Mucosa of descending colon (tissue), 3 donors: ENCODE data around the gene TMEM263. TPM values are rescaled to one million over a fixed set of nuclear protein-coding genes. Genes with fewer than 3 reads are reported as not detected.

Experiments
- ATAC-seq: fragments of 200-7000 bp; cut with Tn5 transposase; one replicate; pipeline ENCODE4 v1.9.1; 2020; ENCODE audit warnings: mild to moderate bottlenecking, moderate library complexity
- DNase-seq, 3 donors: peaks; one replicate each; pipeline ENCODE4 v3.0.0-alpha.2; 2020
- H3K36me3 ChIP-seq: fragments of 200-600 bp; one replicate; pipeline ENCODE4 v1.8.0; 2021; ENCODE audit warnings: low read depth, mild to moderate bottlenecking
- H3K4me1 ChIP-seq: fragments of 200-600 bp; one replicate; pipeline ENCODE4 v1.8.0; 2021; ENCODE audit warnings: low read depth, mild to moderate bottlenecking
- H3K4me3 ChIP-seq: fragments of 200-600 bp; one replicate; pipeline ENCODE4 v1.8.0; 2021; ENCODE audit warnings: mild to moderate bottlenecking
- H3K9me3 ChIP-seq: fragments of 200-600 bp; one replicate; pipeline ENCODE4 v1.8.0; 2021; ENCODE audit warnings: mild to moderate bottlenecking
- CTCF ChIP-seq: fragments of 200-600 bp; IDR thresholded peaks from one replicate; pipeline ENCODE4 v1.8.0; 2022; ENCODE audit warnings: antibody characterized with exemption, mild to moderate bottlenecking
- intact Hi-C, 2 donors: fragments of 100-400 bp; cut with DNase I in 1 of 2; cut with micrococcal nuclease in 1 of 2; formaldehyde crosslinking; loops; one replicate each; pipeline versions ENCODE4 v1.11.0 to v1.11.1; 2022; cut with DNase I, micrococcal nuclease
- total RNA-seq, 3 donors: library from RNA; stranded (reverse); fragmentation: NEBNext Ultra II Directional in 2 of 3; extraction: Animal tissue kit (Norgen Biotek cat#: 25700) in 2 of 3; gene quantifications; one replicate each; pipeline versions ENCODE4 v1.2.1 to v1.2.4, GENCODE V29; 2021 to 2023
- donor health status: DM: no; HTN: no; CAD: no; lungs with moderate emphysema.
- donor health status: DM: no; HTN: no; CAD: no.
- donor health status: DM: no; HTN: yes; CAD: no.

The TMEM263 gene
- total RNA-seq, 3 donors from 2014 or later = 20.3 to 38.6 (median 27.0) TPM

- Histone ChIP-seq H3K9me3 (no peaks in the 10 kb centered on the region), H3K4me1 (no peaks in the 10 kb centered on the region), H3K4me3 (no peak overlapping the region), H3K36me3 (no peaks in the 10 kb centered on the region)
- DNase-seq (no peak), ATAC-seq (no peak)
- intact Hi-C loops = no loop called here
- TF ChIP-seq CTCF = no peak
Observed at GRCh38 chr12:106926657-106927056, 29.1 kb upstream of the TMEM263 start.

GRCh38 chr12:106934277-106934676 lies 21.4 kb upstream of the TMEM263 start:
- Histone ChIP-seq H3K4me3 (no peak overlapping the region), H3K9me3 (no peaks in the 10 kb centered on the region), H3K4me1 (no peaks in the 10 kb centered on the region), H3K36me3 (no peaks in the 10 kb centered on the region)
- TF ChIP-seq CTCF = no peak
- intact Hi-C loops = no loop called here
- ATAC-seq (no peak), DNase-seq (no peak)

GRCh38 chr12:106941481-106942156 lies 14.1 kb upstream of the TMEM263 start:
- intact Hi-C loops = no loop called here
- H3K4me3 ChIP-seq = no peak overlapping the region
- H3K36me3 ChIP-seq = no peaks in the 10 kb centered on the region
- ATAC-seq (no peak), DNase-seq (no peak)
- H3K4me1 ChIP-seq = no peaks in the 10 kb centered on the region
- H3K9me3 ChIP-seq = peaks cover 2% of the 10 kb centered on the region
- TF ChIP-seq CTCF = no peak

- Histone ChIP-seq H3K9me3 (peaks cover 2% of the 10 kb centered on the region), H3K36me3 (no peaks in the 10 kb centered on the region), H3K4me3 (no peak overlapping the region), H3K4me1 (no peaks in the 10 kb centered on the region)
- no peak for ATAC-seq
- TF ChIP-seq CTCF = no peak
- intact Hi-C loops = no loop called here
- DNase-seq = no peak
Observed at GRCh38 chr12:106942775-106943174, 12.9 kb upstream of the TMEM263 start.

- intact Hi-C loops = no loop called here
Observed at GRCh38 chr12:106945261-106945851, 10.4 kb upstream of the TMEM263 start.

More at GRCh38 chr12:106945261-106945851, 10.4 kb upstream of the TMEM263 start:
- DNase-seq (no peak), ATAC-seq (no peak)
- peaks cover 2% of the 10 kb centered on the region for H3K9me3 ChIP-seq
- no peak overlapping the region for H3K4me3 ChIP-seq
- no peaks in the 10 kb centered on the region for H3K4me1 ChIP-seq
- no peaks in the 10 kb centered on the region for H3K36me3 ChIP-seq
- TF ChIP-seq CTCF = no peak
